Spleen (tissue), 11 donors: ENCODE data around the gene ITGBL1. TPM values are rescaled to one million over a fixed set of nuclear protein-coding genes. Genes with fewer than 3 reads are reported as not detected.

Experiments
- DNase-seq: peaks from one replicate; pipeline ENCODE4 v3.0.0-alpha.2; 2020
- H3K27ac ChIP-seq, 8 donors: fragments of 200-600 bp; sonication (generic) in 7 of 8; 1 replicate in 4 of 8; 2 replicates in 4 of 8; pipeline versions ENCODE4 v1.5.0 to v1.8.0; 2016 to 2021; ENCODE audit warnings: inconsistent platforms in 4 of 8, mild to moderate bottlenecking in 4 of 8, moderate library complexity in 1 of 8
- H3K27me3 ChIP-seq, 7 donors: fragments of 200-600 bp; sonication (generic) in 6 of 7; replicated peaks in 1 of 7; 1 replicate in 4 of 7; 2 replicates in 3 of 7; pipeline versions ENCODE4 v1.5.0 to v1.8.0; 2016 to 2021; ENCODE audit warnings: inconsistent platforms in 3 of 7, mild to moderate bottlenecking in 1 of 7
- H3K36me3 ChIP-seq, 6 donors: fragments of 200-600 bp; sonication (generic) in 5 of 6; 1 replicate in 4 of 6; 2 replicates in 2 of 6; pipeline versions ENCODE4 v1.5.0 to v1.8.0; 2016 to 2021; ENCODE audit warnings: inconsistent platforms in 2 of 6
- H3K4me1 ChIP-seq, 6 donors: fragments of 200-600 bp; sonication (generic) in 5 of 6; 1 replicate in 3 of 6; 2 replicates in 3 of 6; pipeline versions ENCODE4 v1.5.0 to v1.8.0; 2016 to 2021; ENCODE audit warnings: inconsistent platforms in 3 of 6
- H3K4me3 ChIP-seq, 8 donors: fragments of 200-600 bp; sonication (generic) in 7 of 8; 1 replicate in 4 of 8; 2 replicates in 4 of 8; pipeline versions ENCODE4 v1.5.0 to v1.8.0; 2016 to 2021; ENCODE audit warnings: inconsistent platforms in 4 of 8, mild to moderate bottlenecking in 4 of 8, moderate library complexity in 2 of 8
- H3K9me3 ChIP-seq, 8 donors: fragments of 200-600 bp; sonication (generic) in 7 of 8; 1 replicate in 4 of 8; 2 replicates in 4 of 8; pipeline versions ENCODE4 v1.5.0 to v1.8.0; 2016 to 2021; ENCODE audit warnings: inconsistent platforms in 4 of 8
- CTCF ChIP-seq, 11 experiments: fragments of 200-600 bp in 7 of 11; fragments of 450-650 bp in 4 of 11; sonication (generic) in 4 of 11; IDR thresholded peaks in 8 of 11; conservative IDR thresholded peaks in 3 of 11; 1 replicate in 7 of 11; 2 replicates in 4 of 11; pipeline versions ENCODE4 v1.4.0 to v1.8.0; 2016 to 2021; ENCODE audit warnings: antibody characterized with exemption in 11 of 11, inconsistent platforms in 4 of 11, mild to moderate bottlenecking in 1 of 11
- POLR2A ChIP-seq, 3 donors: fragments of 450-650 bp; IDR thresholded peaks; one replicate each; pipeline ENCODE4 v1.5.1; 2017; ENCODE audit warnings: antibody characterized with exemption in 3 of 3, mild to moderate bottlenecking in 1 of 3
- POLR2AphosphoS5 ChIP-seq, 3 donors: sonication (generic); formaldehyde crosslinking; IDR thresholded peaks; one replicate each; pipeline ENCODE4 v1.5.1; 2017; ENCODE audit warnings: antibody characterized with exemption in 3 of 3
- WGBS, 5 donors: extraction: QIAGEN DNeasy Blood & Tissue Kit in 3 of 5; methylation state at CpG; one replicate each; pipeline versions ENCODE4 v1.1.5 to v1.1.7; 2013 to 2018; 5-methylcytosine and 5-hydroxymethylcytosine counted together
- intact Hi-C: fragments of 100-400 bp; cut with DNase I; formaldehyde crosslinking; loops from one replicate; pipeline ENCODE4 v1.15.0; 2023; ENCODE audit warnings: low total_unique reads
- polyA plus RNA-seq, 3 donors: library from polyadenylated mRNA; stranded (reverse); fragments of 200-250 nt; gene quantifications; one replicate each; pipeline ENCODE4 v1.2.1, GENCODE V29; 2013
- total RNA-seq, 7 donors: library from RNA; depleted of rRNA in 3 of 7; stranded (reverse); fragments of >200 nt in 3 of 7; fragmentation: NEBNext Ultra II Directional in 4 of 7; extraction: Animal tissue kit (Norgen Biotek cat#: 25700) in 4 of 7; gene quantifications; one replicate each; pipeline versions ENCODE4 v1.1.0 to v1.2.1, GENCODE V29; 2016 to 2021
- donor health status: healthy with polysubstance abuse.
- donor health status: DM: no; HTN: no; CAD: no; lungs with moderate emphysema.
- donor health status: DM: no; HTN: no; CAD: no.
- donor health status: Bipolar disorder and iron deficiency.
- donor health status: healthy.
- donor health status: DM: no; HTN: no; CAD: no.
- donor health status: DM: yes; HTN: yes; CAD: no.

Gene ITGBL1
- total and polyA plus RNA-seq, 10 donors, result 0.48 to 1.6 (median 0.97) TPM; not detected in 1

- no peak for TF ChIP-seq CTCF (IDR thresholded peaks at IDR 0.05 in 8 of 11, conservative IDR thresholded peaks at IDR 0.05 in 3 of 11)
- TF ChIP-seq POLR2AphosphoS5 (IDR thresholded peaks at IDR 0.05), result no peak
- TF ChIP-seq POLR2A (IDR thresholded peaks at IDR 0.05), result no peak
- no peak for DNase-seq
- intact Hi-C loops, result no loop called here
- no peaks in the 10 kb centered on the region for H3K9me3 ChIP-seq
- H3K36me3 ChIP-seq, result no peaks in the 10 kb centered on the region
- 48 to 60% (median 53%) methylated on average over 4 of the region's 4 CpGs for WGBS, 5 donors
- no peaks in the 10 kb centered on the region for H3K27me3 ChIP-seq
- no peaks in the 10 kb centered on the region for H3K4me1 ChIP-seq
- no peak overlapping the region for H3K4me3 ChIP-seq
- no peak overlapping the region for H3K27ac ChIP-seq
These were observed 68.2 kb downstream of the ITGBL1 start for GRCh38 chr13:101520672-101521071.

DNA sequence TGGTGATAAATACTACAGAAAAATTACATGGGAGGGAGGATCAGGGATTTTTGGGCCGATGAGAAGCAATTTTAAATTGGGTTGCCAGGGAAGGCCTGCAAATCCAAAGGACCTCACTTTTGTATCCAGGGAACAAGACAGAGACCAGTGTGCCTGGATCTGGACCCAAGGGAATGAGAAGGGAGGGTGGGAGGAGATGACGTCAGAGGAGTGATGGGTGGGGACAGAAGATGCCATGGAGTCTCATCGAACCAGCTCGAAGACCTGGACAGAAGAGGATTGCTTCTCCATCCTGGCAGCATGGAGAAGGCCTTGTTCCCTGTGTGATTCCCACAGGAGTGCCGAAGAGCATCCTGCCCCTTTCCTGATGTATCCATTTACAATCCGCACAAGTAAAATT is 68.9 kb downstream of the ITGBL1 start:
- intact Hi-C loops, result no loop called here
- H3K27me3 ChIP-seq, result no peaks in the 10 kb centered on the region

DNA sequence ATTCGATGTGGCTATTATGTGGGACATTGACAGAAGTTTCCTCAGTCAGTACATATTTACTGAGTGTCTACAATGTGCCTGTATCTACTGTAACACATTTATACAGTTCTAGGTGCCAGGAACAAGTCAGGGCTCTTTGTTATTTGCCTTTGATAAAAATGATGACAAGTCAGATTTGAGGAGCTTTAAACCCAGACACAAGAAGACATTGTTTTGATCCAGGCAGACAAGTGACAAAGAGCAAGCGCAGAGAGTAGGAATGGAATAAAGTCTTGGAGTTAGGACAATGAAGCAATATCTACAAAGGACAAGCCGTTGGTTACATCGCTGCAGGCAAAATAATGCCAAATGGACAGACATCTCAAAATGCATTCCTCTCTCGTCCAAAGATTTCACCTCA is 70.1 kb downstream of the ITGBL1 start:
- intact Hi-C loops, result no loop called here
- no peaks in the 10 kb centered on the region for H3K4me1 ChIP-seq
- no peaks in the 10 kb centered on the region for H3K27me3 ChIP-seq
- H3K27ac ChIP-seq, result no peak overlapping the region
- H3K9me3 ChIP-seq, result no peaks in the 10 kb centered on the region
- no peak for TF ChIP-seq CTCF (IDR thresholded peaks at IDR 0.05 in 8 of 11, conservative IDR thresholded peaks at IDR 0.05 in 3 of 11)
- TF ChIP-seq POLR2AphosphoS5 (IDR thresholded peaks at IDR 0.05), result no peak
- TF ChIP-seq POLR2A (IDR thresholded peaks at IDR 0.05), result no peak
- H3K36me3 ChIP-seq, result no peaks in the 10 kb centered on the region
- DNase-seq, result no peak
- WGBS, 5 donors, result 81 to 88% (median 87%) methylated on average over 5 of the region's 5 CpGs
- H3K4me3 ChIP-seq, result no peak overlapping the region

More for the DNA sequence above, 68.9 kb downstream of the ITGBL1 start:
- WGBS, 5 donors, result 74 to 87% (median 76%) methylated on average over 6 of the region's 6 CpGs
- TF ChIP-seq POLR2AphosphoS5 (IDR thresholded peaks at IDR 0.05) (no peak), CTCF (IDR thresholded peaks at IDR 0.05 in 8 of 11, conservative IDR thresholded peaks at IDR 0.05 in 3 of 11) (no peak), POLR2A (IDR thresholded peaks at IDR 0.05) (no peak)
- DNase-seq, result no peak
- Histone ChIP-seq H3K4me1 (no peaks in the 10 kb centered on the region), H3K27ac (no peak overlapping the region), H3K9me3 (no peaks in the 10 kb centered on the region), H3K4me3 (no peak overlapping the region), H3K36me3 (no peaks in the 10 kb centered on the region)

DNA sequence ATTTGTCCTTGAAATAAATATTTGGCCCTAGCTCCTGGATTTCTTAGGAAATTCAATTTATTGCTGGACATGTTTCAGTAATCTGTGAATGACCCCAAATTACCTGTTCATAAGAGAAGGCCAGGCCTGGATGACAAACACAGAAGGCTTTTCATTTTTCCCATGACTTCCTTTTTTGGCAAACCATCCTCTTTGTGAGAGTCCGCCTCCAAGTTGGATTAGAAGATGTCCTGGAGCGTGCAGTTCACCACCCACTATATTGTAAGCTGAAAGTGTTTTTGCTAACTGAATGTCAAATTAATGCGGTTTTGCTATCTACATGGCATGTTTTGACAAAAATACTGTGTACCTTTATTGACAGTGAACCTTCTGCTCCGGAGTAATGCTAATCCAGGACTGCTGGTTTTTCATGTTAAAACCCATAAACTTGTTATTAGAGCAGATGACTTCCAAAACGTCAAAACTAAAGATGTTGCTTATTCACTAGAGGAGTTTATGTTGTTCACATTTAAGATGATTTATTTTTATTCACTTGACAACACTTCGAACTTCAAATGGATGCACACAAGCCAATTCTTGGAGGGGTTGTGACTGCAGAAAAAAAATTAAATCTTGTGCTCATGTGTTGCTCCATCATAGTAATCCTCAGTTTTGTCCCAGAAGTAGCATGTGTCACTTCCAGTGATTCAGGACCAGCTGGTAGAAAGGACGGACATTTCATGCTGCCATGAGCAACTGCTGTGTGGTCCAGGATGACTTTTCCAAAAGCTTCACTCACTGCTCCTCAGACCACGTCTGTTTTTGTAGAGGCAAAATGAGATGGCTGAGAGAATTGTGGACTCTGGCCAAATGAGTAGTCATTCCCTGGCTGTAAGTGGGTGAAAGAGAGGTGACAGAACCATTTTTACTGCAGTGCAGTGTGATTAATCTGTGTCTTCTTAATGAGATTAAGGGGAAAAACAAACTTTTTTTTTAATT is 71.0 kb downstream of the ITGBL1 start:
- no peak for DNase-seq
- H3K36me3 ChIP-seq, result no peaks in the 10 kb centered on the region
- H3K27ac ChIP-seq, result no peak overlapping the region
- no peaks in the 10 kb centered on the region for H3K9me3 ChIP-seq
- no peak overlapping the region for H3K4me3 ChIP-seq
- TF ChIP-seq POLR2AphosphoS5 (IDR thresholded peaks at IDR 0.05) (no peak), CTCF (IDR thresholded peaks at IDR 0.05 in 8 of 11, conservative IDR thresholded peaks at IDR 0.05 in 3 of 11) (no peak), POLR2A (IDR thresholded peaks at IDR 0.05) (no peak)
- intact Hi-C loops, result no loop called here
- H3K27me3 ChIP-seq, result no peaks in the 10 kb centered on the region
- WGBS, 5 donors, result 54 to 65% (median 62%) methylated on average over 8 of the region's 8 CpGs
- no peaks in the 10 kb centered on the region for H3K4me1 ChIP-seq
